AG08395 (cell line): Measurements from ENCODE around the gene DAAM1.

Experiments
- DNase-seq: peaks from one replicate; pipeline ENCODE4 v3.0.0; 2012; ENCODE audit warnings: mixed read lengths, low spot score

The DAAM1 gene

DNA sequence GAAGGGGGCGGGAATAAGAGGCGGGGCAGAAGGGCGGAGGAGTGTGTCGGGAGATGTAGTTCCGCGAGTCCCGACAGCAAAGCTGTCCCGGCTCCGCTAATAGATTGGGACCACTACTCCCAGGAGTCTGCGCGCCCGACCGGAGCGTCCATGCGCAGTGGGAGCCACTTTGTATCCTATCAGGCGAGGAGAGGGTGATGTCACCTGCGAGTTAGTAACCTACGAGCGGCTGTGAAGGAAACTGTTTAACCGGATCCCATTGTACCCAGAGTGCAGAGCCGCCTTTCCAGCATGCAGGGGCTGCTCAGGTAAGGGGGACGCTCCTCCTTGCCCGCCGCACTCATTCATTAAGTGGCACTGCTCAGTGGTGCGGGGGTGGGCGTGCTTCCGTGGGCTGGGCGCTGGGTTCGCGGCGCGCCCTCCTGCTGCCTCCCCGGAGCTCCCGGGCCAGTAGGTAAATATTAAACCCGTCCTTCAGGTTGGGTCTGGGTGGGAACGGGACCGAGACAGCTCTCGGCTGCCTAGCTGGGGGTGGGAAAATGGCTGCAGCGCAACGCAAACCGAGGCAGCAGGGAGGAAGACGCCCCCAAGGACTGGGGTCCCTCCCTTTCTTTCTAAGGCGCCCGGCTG, at the start of gene DAAM1:
DAAM1 (plus strand) TSS at position 207 of the 630 bp plus-strand sequence. CDS start 74,811 bp downstream, outside the sequence.
- DNase-seq: peak; percentile 97

- DNase-seq: no peak
Measured at GRCh38 chr14:59139324-59139723, 49.1 kb upstream of the DAAM1 start.

GRCh38 chr14:59140106-59140843, 48.2 kb upstream of the DAAM1 start:
- no peak for DNase-seq

DNA sequence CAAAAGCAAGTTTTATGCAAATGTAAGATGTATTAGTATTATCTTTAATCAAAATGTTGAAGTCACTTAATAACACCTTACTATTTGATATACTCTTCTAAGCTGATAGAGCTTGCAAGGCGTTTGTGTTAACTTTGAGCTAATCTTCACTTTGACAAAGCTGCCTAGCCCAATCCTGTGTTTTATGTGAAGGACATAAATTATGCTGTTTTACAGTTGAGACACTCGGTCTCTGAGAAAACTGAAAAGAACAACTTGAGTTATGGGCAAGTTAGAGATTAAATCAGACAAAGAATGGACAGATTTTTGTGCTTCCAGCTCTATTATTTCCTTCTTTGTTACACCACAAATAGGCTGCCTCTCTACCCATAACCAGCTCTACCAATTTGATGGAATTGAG, 42.0 kb upstream of the DAAM1 start:
- DNase-seq: no peak

DNA sequence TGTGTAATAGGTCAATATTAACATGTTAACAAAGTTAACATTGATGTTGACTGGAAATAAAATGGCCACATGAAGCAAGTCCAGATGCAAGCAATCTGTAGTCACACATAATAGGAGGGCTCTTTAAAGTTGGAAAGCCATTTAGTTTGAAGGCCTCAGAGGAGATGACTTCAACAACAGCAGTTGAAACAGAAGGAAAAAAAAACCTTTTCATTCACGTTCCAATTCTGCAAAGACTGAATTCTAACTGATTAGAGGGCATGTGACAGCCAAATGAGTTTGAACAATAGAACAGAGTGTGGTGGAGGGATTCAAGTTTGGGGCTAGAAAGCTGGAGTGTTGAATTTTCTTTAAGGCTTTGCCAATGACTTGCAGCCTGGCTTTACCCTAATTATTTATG, 41.5 kb upstream of the DAAM1 start:
- no peak for DNase-seq

- no peak for DNase-seq
Measured at GRCh38 chr14:59148334-59148900, 40.0 kb upstream of the DAAM1 start.

- no peak for DNase-seq
Measured at GRCh38 chr14:59150990-59151389, 37.5 kb upstream of the DAAM1 start.

GRCh38 chr14:59154373-59154772, 34.1 kb upstream of the DAAM1 start:
- DNase-seq: no peak

DNA sequence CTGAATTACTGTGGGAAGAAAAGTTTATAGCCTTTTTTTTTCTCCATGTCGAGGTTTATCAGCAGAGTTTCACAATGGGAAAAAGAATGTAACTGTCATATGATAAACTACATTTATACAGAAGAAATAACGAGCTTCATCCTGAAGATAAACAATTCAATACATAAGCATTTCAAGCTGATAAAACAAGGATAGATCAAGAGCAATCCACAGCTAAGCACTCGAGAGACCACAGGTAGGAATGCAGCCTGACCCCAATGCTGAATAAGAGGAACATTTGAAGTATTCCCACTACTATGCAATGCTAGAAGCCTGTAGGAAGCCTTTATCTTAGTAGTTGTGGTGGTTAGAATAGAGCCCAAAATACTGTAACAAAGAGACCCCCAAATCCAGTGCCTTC, 32.6 kb upstream of the DAAM1 start:
- no peak for DNase-seq

DNA sequence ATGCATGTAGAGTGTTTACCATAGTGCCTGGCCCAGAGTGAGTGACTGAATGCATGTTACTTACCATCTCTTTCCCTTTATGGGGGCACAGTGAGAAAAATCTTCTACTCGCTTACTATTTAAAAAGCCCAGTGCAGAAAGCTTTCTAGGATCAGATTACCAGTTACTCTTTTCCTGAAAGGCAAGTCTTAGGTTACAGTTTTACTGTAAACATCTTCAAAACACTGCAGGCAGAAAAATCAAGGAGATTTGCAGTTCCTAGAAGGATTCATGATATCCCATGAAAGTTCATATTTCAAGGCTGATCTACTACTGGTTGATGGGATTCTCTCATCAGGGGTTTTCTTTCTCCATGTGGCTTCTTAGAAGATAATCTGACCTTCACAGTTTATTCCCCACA, 29.3 kb upstream of the DAAM1 start:
- no peak for DNase-seq

- no peak for DNase-seq
Measured at GRCh38 chr14:59160506-59160905, 28.0 kb upstream of the DAAM1 start.

DNA sequence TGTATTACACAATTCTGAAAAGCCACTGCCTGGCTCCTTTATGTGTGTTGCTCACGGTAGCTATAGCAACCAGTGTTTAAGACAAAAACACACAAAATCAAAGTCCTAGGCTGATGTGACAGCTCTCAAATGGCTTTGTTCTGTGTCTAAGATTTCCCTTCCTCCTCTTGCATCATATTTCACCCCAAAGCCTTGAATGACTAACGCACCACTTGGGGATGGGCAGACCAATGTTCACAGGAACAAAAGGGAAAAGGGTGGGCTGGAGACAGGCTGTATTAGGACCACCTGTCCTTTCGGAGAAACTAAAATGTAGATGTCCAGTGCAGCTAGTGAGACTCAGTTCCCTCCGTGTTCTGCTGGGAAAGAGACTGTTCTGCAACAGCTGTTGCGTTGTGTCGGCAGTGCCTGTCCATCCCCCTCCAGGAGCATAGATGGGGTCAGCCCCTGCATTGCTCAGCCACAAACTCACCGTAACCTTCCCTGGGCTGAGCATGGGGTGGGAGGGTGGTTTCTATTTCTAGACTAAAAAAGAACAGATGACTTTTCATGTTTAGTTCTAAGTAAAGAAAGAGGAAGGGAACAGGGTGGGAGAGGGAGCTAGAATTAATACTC, 26.8 kb upstream of the DAAM1 start:
- DNase-seq: peak; percentile 22

- DNase-seq: no peak
Measured at GRCh38 chr14:59166258-59166657, 22.2 kb upstream of the DAAM1 start.

- no peak for DNase-seq
Measured at GRCh38 chr14:59175404-59175803, 13.1 kb upstream of the DAAM1 start.

- DNase-seq: no peak
Measured at GRCh38 chr14:59176765-59177164, 11.7 kb upstream of the DAAM1 start.

GRCh38 chr14:59177262-59177661, 11.2 kb upstream of the DAAM1 start:
- no peak for DNase-seq

DNA sequence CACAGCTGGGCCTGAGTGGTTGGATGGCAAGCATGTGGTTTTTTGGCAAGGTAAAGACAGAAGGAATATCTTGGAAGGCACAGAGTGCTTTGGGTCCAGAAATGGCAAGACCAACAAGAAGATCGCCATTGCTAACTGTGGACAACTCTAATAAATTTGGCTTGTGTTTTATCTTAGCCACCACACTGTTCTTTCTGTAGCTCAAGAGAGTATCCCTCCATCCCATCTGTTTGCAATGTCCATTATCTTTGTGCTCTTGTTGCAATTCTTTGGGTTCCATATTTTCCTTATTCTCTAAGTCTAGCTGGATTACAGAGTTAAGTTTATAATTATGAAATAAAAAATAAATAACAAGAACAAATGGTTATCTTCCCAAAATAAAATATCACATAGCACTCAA, 6.7 kb upstream of the DAAM1 start:
- DNase-seq: no peak

DNA sequence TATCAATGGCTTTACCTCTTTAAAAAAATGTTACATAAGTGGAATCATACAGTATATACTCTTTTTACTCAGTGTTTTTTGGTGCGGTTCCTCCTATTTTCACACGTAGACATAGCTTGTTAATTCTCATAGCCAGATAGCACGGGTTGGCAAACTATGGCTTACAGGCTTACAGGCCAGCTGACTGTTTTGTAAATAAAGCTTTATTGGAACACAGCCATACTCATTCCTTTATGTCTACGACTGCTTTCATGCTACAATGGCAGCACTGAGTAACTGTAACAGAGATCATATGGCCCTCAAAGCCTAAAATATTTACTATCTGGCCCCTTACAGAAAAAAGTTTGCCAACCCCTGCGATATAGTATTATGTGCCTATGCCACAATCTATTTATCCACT, 5.8 kb upstream of the DAAM1 start:
- DNase-seq: no peak

DNA sequence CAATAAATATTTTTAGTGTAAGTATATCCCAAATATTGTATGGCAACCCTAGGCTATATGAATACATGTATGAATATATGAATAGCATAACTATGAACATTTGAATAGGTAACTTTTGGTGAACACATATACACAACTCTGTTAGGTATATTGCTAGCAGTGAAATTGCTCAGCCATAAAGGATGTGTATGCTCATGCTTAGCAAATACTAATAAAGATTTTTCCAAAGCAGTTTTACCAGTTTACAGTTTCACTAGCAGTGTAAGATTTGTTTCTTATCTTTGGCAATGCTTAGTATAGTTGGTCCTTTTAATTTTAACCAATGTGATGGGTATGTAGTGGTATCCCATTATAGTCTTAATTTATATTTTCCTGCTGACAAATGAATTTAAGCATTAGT, 5.3 kb upstream of the DAAM1 start:
- no peak for DNase-seq

DNA sequence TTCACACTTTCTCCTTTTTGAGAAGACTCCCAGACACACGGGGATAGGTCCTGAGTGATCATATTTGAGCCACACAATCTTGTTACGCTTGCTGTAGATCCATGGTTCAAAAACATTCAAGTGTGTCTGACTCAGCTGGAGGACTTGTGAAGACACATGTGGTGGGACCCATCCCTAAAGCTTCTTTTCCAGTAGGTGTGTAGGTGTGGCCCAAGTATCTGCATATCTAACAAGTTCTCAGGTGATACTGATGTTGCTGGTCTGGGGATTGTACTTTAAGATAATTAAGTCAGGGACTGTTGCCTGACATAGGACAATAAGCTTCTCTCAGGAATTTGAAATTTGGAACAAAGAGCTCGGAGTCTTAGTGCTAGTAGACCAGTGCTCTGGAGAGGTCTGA, 4.1 kb upstream of the DAAM1 start:
- no peak for DNase-seq

DNA sequence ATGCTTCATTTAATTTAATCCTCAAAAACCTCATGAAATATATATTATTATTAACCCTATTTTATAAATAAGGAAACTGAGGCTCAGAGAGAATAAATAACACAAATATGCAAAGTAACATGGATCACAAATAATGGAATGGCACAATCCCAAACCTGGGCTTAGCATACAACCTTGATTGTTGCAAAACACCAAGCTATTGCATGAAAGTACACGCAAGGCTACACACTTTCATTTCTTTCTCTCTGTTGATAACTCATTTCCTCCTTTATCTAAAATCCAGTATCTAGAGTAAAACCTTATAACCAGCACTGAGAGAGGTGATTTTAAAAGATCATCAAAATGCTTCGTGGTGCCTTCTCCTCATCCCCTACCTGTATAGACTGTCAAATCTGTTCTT, 2.8 kb upstream of the DAAM1 start:
- DNase-seq: no peak

- DNase-seq: no peak
Measured at GRCh38 chr14:59186306-59186705, 2.2 kb upstream of the DAAM1 start.

- no peak for DNase-seq
Measured at GRCh38 chr14:59187118-59187517, 1.3 kb upstream of the DAAM1 start.
